ENCODE measurements around the gene SLC25A53. TPM values are rescaled to one million over a fixed set of nuclear protein-coding genes. Genes with fewer than 3 reads are reported as not detected.

The SLC25A53 gene
- total and polyA plus RNA-seq, 2 of the 13 experiments (the other 11 are each of a cell fraction or from before 2014, with no cell fraction given) = 3.4 to 4.5 TPM

- peak; percentile 86; the same call in 1 of the 2 replicates for TF ChIP-seq ZBTB2 (CRISPR knock-in tag; IDR thresholded peaks at IDR 0.05; ENCODE audit: low read depth)
- no peak for TF ChIP-seq FOXA1 (IDR thresholded peaks at IDR 0.05)
- TF ChIP-seq FOXA1 (CRISPR knock-in tag; IDR thresholded peaks at IDR 0.05) = no peak
- no peak for TF ChIP-seq HBP1 (CRISPR knock-in tag; IDR thresholded peaks at IDR 0.05; ENCODE audit: low read depth)
- 0 out of 2 replicates have a peak, but pooled peaks have one; percentile 45 for TF ChIP-seq SRY (CRISPR knock-in tag; IDR thresholded peaks at IDR 0.05)
- TF ChIP-seq ZNF446 (CRISPR knock-in tag; IDR thresholded peaks at IDR 0.05) = no peak
- no peak for TF ChIP-seq ZNF501 (CRISPR knock-in tag; IDR thresholded peaks at IDR 0.05)
- no peak for TF ChIP-seq ZNF383 (CRISPR knock-in tag; IDR thresholded peaks at IDR 0.05; ENCODE audit: borderline replicate concordance)
- TF ChIP-seq ZNF567 (CRISPR knock-in tag; IDR thresholded peaks at IDR 0.05; ENCODE audit: borderline replicate concordance) = no peak
- TF ChIP-seq MIER3 (CRISPR knock-in tag; IDR thresholded peaks at IDR 0.05; ENCODE audit: borderline replicate concordance) = no peak
- no peak for TF ChIP-seq KLF16 (CRISPR knock-in tag; IDR thresholded peaks at IDR 0.05)
- TF ChIP-seq ELF1 (CRISPR knock-in tag; IDR thresholded peaks at IDR 0.05) = no peak
- TF ChIP-seq ETV5 (CRISPR knock-in tag; IDR thresholded peaks at IDR 0.05; ENCODE audit: borderline replicate concordance) = no peak
- TF ChIP-seq ZNF354B (CRISPR knock-in tag; IDR thresholded peaks at IDR 0.05) = no peak
- peak; percentile 30 for TF ChIP-seq HNRNPK (IDR thresholded peaks at IDR 0.05; ENCODE audit: low read depth, low read length, poor library complexity, severe bottlenecking)
- peak; percentile 76 for TF ChIP-seq RBFOX2 (IDR thresholded peaks at IDR 0.05; ENCODE audit: low read depth, low read length)
- TF ChIP-seq ZNF746 (CRISPR knock-in tag; IDR thresholded peaks at IDR 0.05) = no peak
- TF ChIP-seq PAXIP1 (CRISPR knock-in tag; conservative IDR thresholded peaks at IDR 0.05) = no peak
- no peak for TF ChIP-seq KLF6 (CRISPR knock-in tag; IDR thresholded peaks at IDR 0.05)
- no peak for TF ChIP-seq SALL2 (CRISPR knock-in tag; IDR thresholded peaks at IDR 0.05)
- TF ChIP-seq NR2F6 (IDR thresholded peaks at IDR 0.05) = no peak
- no peak for TF ChIP-seq NR2F6 (CRISPR knock-in tag; IDR thresholded peaks at IDR 0.05)
- TF ChIP-seq SMYD3 (CRISPR knock-in tag; IDR thresholded peaks at IDR 0.05) = no peak
- TF ChIP-seq SAP130 (CRISPR knock-in tag; IDR thresholded peaks at IDR 0.05; ENCODE audit: low read depth) = peak; percentile 41; the same call in 1 of the 2 replicates
- TF ChIP-seq ELF3 (CRISPR knock-in tag; IDR thresholded peaks at IDR 0.05) = 0 out of 2 replicates have a peak, but pooled peaks have one; percentile 9
- TF ChIP-seq GABPB1 (CRISPR knock-in tag; IDR thresholded peaks at IDR 0.05) = peak; percentile 76
These were observed 9.3 kb upstream of the SLC25A53 start, which contains the start of gene FAM199X (continued) for GRCh38 chrX:104165894-104166734.
